CD4-positive, alpha-beta T cell (primary cell): ENCODE data around the gene CTTNBP2. TPM values are rescaled to one million over a fixed set of nuclear protein-coding genes. Genes with fewer than 3 reads are reported as not detected.

ENCODE experiments used
- ATAC-seq: fragments of 200-7000 bp; cut with Tn5 transposase; one replicate; pipeline ENCODE4 v1.10.0; 2022; ENCODE audit warnings: mild to moderate bottlenecking; ENCODE audit not compliant: poor library complexity
- CTCF ChIA-PET: fragments of 350-600 bp; sonication (Branson Sonifier 250); formaldehyde crosslinking; loops from one replicate; lab custom pipeline; 2021; ENCODE audit warnings: antibody characterized with exemption, inconsistent platforms; lab: Charles Lee
- POLR2A ChIA-PET: fragments of 350-600 bp; sonication (Branson Sonifier 250); formaldehyde crosslinking; loops from one replicate; lab custom pipeline; 2021; ENCODE audit warnings: antibody characterized with exemption, inconsistent platforms; lab: Charles Lee
- DNase-seq, 14 experiments: peaks; one replicate each; pipeline ENCODE4 v3.0.0-alpha.2; 2013 to 2020; ENCODE audit warnings: mixed read lengths in 2 of 14
- H3K27ac ChIP-seq, 2 donors: one replicate each; pipeline versions ENCODE4 v1.5.1 to v1.7.0; 2013; ENCODE audit warnings: low read length in 2 of 2, low read depth in 1 of 2, mild to moderate bottlenecking in 1 of 2
- H3K27me3 ChIP-seq, 2 experiments: 1 replicate in 1 of 2; 2 replicates in 1 of 2; pipeline versions ENCODE4 v1.6.1 to v1.7.0; 2013; ENCODE audit warnings: low read length in 2 of 2, control low read depth in 1 of 2, mild to moderate bottlenecking in 1 of 2, moderate library complexity in 1 of 2; ENCODE audit not compliant: insufficient read depth in 2 of 2, control insufficient read depth in 1 of 2
- H3K36me3 ChIP-seq: one replicate; pipeline ENCODE4 v1.6.1; 2013; ENCODE audit warnings: low read length, control low read depth; ENCODE audit not compliant: insufficient read depth
- H3K4me1 ChIP-seq: one replicate; pipeline ENCODE4 v1.6.1; 2013; ENCODE audit warnings: low read length, control low read depth; ENCODE audit not compliant: insufficient read depth
- H3K4me3 ChIP-seq: one replicate; pipeline ENCODE4 v1.5.1; 2013; ENCODE audit warnings: mild to moderate bottlenecking, low read length, moderate library complexity
- H3K9me3 ChIP-seq, 2 experiments: 1 replicate in 1 of 2; 2 replicates in 1 of 2; pipeline versions ENCODE4 v1.6.1 to v1.7.0; 2013; ENCODE audit warnings: low read length in 2 of 2, mild to moderate bottlenecking in 2 of 2, control low read depth in 1 of 2, moderate library complexity in 1 of 2; ENCODE audit not compliant: control insufficient read depth in 1 of 2, insufficient read depth in 1 of 2
- H3K27ac Mint-ChIP-seq: one replicate; pipeline ENCODE4 v1.8.0; 2020; ENCODE audit warnings: mixed read lengths
- H3K27me3 Mint-ChIP-seq: one replicate; pipeline ENCODE4 v1.8.0; 2021; ENCODE audit warnings: mixed read lengths
- H3K36me3 Mint-ChIP-seq: one replicate; pipeline ENCODE4 v1.8.0; 2021; ENCODE audit warnings: low read depth, mixed read lengths
- H3K4me1 Mint-ChIP-seq: one replicate; pipeline ENCODE4 v1.8.0; 2021; ENCODE audit warnings: low read depth, mixed read lengths
- H3K4me3 Mint-ChIP-seq: one replicate; pipeline ENCODE4 v1.8.0; 2020; ENCODE audit warnings: mild to moderate bottlenecking, mixed read lengths
- H3K9me3 Mint-ChIP-seq: one replicate; pipeline ENCODE4 v1.8.0; 2020; ENCODE audit warnings: mixed read lengths
- CTCF ChIP-seq: fragments of 200-600 bp; IDR thresholded peaks from one replicate; pipeline ENCODE4 v1.8.0; 2022; ENCODE audit warnings: antibody characterized with exemption, mild to moderate bottlenecking
- intact Hi-C, 2 experiments: fragments of 100-400 bp; cut with DNase I in 1 of 2; cut with micrococcal nuclease in 1 of 2; formaldehyde crosslinking; loops; one replicate each; pipeline versions ENCODE4 v1.15.1 to v1.9.0; 2023 to 2025; cut with DNase I, micrococcal nuclease
- total RNA-seq, 174 experiments: library from RNA in 2 of 174; stranded (reverse) in 2 of 174; gene quantifications; one replicate each; pipeline ENCODE4 v1.2.3 and lab custom pipeline; 2021 to 2026

CTTNBP2 gene
- total RNA-seq, 2 experiments from 2014 or later, result not detected

GRCh38 chr7:117835016-117835664 is 38.1 kb downstream of the CTTNBP2 start:
- Mint-ChIP-seq H3K4me1 (no peaks in the 10 kb centered on the region), H3K4me3 (no peak overlapping the region), H3K36me3 (no peaks in the 10 kb centered on the region), H3K27me3 (peaks cover 6% of the 10 kb centered on the region), H3K9me3 (no peaks in the 10 kb centered on the region), H3K27ac (no peak overlapping the region)
- ATAC-seq, result no peak
- intact Hi-C loops, result no loop called here
- TF ChIP-seq CTCF, result no peak
- DNase-seq, result no peak
- POLR2A ChIA-PET, result no interaction called here
- Histone ChIP-seq H3K27ac (no peak overlapping the region), H3K9me3 (no peaks in the 10 kb centered on the region), H3K27me3 (no peaks in the 10 kb centered on the region), H3K4me3 (no peak overlapping the region), H3K36me3 (no peaks in the 10 kb centered on the region), H3K4me1 (no peaks in the 10 kb centered on the region)
- CTCF ChIA-PET, result no interaction called here

GRCh38 chr7:117830422-117830954 is 42.8 kb downstream of the CTTNBP2 start:
- Mint-ChIP-seq H3K27ac (no peak overlapping the region), H3K9me3 (no peaks in the 10 kb centered on the region), H3K4me3 (no peak overlapping the region), H3K27me3 (peaks cover 6% of the 10 kb centered on the region), H3K4me1 (no peaks in the 10 kb centered on the region), H3K36me3 (no peaks in the 10 kb centered on the region)
- Histone ChIP-seq H3K4me1 (no peaks in the 10 kb centered on the region), H3K4me3 (no peak overlapping the region), H3K27me3 (no peaks in the 10 kb centered on the region), H3K36me3 (no peaks in the 10 kb centered on the region), H3K9me3 (no peaks in the 10 kb centered on the region), H3K27ac (no peak overlapping the region)
- ATAC-seq (no peak), DNase-seq (no peak)
- CTCF ChIA-PET, result interaction anchor here (1.2 kb wide), 1 partner anchor 9 kb away, joined by 3 read pairs; no protein-coding TSS in a partner anchor
- POLR2A ChIA-PET, result no interaction called here
- intact Hi-C loops, result no loop called here
- no peak for TF ChIP-seq CTCF

- ATAC-seq, result no peak
- H3K27me3 ChIP-seq, result no peaks in the 10 kb centered on the region
- peaks cover 6% of the 10 kb centered on the region for H3K27me3 Mint-ChIP-seq
- no peaks in the 10 kb centered on the region for H3K4me1 Mint-ChIP-seq
- ChIA-PET CTCF (no interaction called here), POLR2A (no interaction called here)
- no peaks in the 10 kb centered on the region for H3K36me3 ChIP-seq
- H3K9me3 Mint-ChIP-seq, result no peaks in the 10 kb centered on the region
- no peak overlapping the region for H3K27ac ChIP-seq
- intact Hi-C loops, result no loop called here
- DNase-seq, result no peak
- H3K4me1 ChIP-seq, result no peaks in the 10 kb centered on the region
- H3K9me3 ChIP-seq, result no peaks in the 10 kb centered on the region
- H3K4me3 Mint-ChIP-seq, result no peak overlapping the region
- no peak for TF ChIP-seq CTCF
- no peak overlapping the region for H3K27ac Mint-ChIP-seq
- no peaks in the 10 kb centered on the region for H3K36me3 Mint-ChIP-seq
- H3K4me3 ChIP-seq, result no peak overlapping the region
Measured at GRCh38 chr7:117829450-117830117, 43.7 kb downstream of the CTTNBP2 start.
